ENCODE data around the gene TRAPPC2. TPM values are rescaled to one million over a fixed set of nuclear protein-coding genes. Genes with fewer than 3 reads are reported as not detected.
"Not testable (repeated sequence)": the region's sequence is repeated elsewhere in the genome, so short reads cannot be mapped to it uniquely, and the experiment has no call there.

Gene TRAPPC2
- total and polyA plus RNA-seq, 9 of the 15 experiments (the other 6 are each of a cell fraction or from before 2014, with no cell fraction given) = 10.3 to 30.6 (median 18.6) TPM

- BruUV-seq (replicated peaks); in situ Hi-C loops (cut with MboI); H3K9me3 ChIP-seq (replicated peaks; ENCODE audit: control insufficient read depth, insufficient read depth, low read depth, low read length); H4K20me1 ChIP-seq (replicated peaks; ENCODE audit: control insufficient read depth, insufficient read depth, low read length); POLR2A ChIA-PET; ATAC-seq; H3K4me2 ChIP-seq (ENCODE audit: insufficient read depth, low read length); H3K4me3 ChIP-seq; CTCF ChIA-PET (ENCODE audit: low intra/inter-chr PET ratio); FAIRE-seq; H3K27ac ChIP-seq (ENCODE audit: extremely low read depth, low read depth, low read length); H3K9ac ChIP-seq (ENCODE audit: insufficient read depth in 1 of 2, low read depth in 2 of 2, low read length in 2 of 2); H2AFZ ChIP-seq (ENCODE audit: low read depth, low read length); DNase-seq (ENCODE audit: extremely low read depth in 1 of 4, low spot score in 3 of 4); H3K27me3 ChIP-seq (ENCODE audit: control insufficient read depth in 2 of 2, insufficient read depth in 2 of 2, low read length in 2 of 2); H3K9me1 ChIP-seq (ENCODE audit: control insufficient read depth, insufficient read depth, low read length): not testable (repeated sequence)
- intact Hi-C loops (cut with micrococcal nuclease) = loop anchor here (5.0 kb wide), 1 partner anchor 33 kb away; no protein-coding TSS in a partner anchor
- Histone ChIP-seq H3K79me2 (ENCODE audit: control insufficient read depth, insufficient read depth, low read length) (peaks cover 51% of the 10 kb centered on the region), H3K4me1 (replicated peaks in 1 of 2; ENCODE audit: control insufficient read depth in 2 of 2, insufficient read depth in 2 of 2, low read length in 2 of 2) (peaks cover 5 to 15% of the 10 kb centered on the region in 2 experiments; a peak in 4 of 5 replicates), H3K36me3 (ENCODE audit: control insufficient read depth, insufficient read depth, low read length) (peaks cover 22% of the 10 kb centered on the region; the same call in 1 of the 3 replicates)
- TF ChIP-seq KDM1A (IDR thresholded peaks at IDR 0.05) (peak in 1 of 2 experiments; percentile 41; a peak in 2 of 4 replicates), BCOR (IDR thresholded peaks at IDR 0.05) (0 out of 2 replicates have a peak, but pooled peaks have one; percentile 53), ZNF146 (CRISPR knock-in tag; IDR thresholded peaks at IDR 0.05; ENCODE audit: unreplicated experiment) (peak; percentile 45)
- WGBS (ENCODE audit: insufficient coverage, low coverage, missing lambda C conversion rate) = no CpG with 5 or more reads among the region's 1 CpG
These were observed 3.9 kb downstream of the TRAPPC2 start for GRCh38 chrX:13730523-13730922.

DNA sequence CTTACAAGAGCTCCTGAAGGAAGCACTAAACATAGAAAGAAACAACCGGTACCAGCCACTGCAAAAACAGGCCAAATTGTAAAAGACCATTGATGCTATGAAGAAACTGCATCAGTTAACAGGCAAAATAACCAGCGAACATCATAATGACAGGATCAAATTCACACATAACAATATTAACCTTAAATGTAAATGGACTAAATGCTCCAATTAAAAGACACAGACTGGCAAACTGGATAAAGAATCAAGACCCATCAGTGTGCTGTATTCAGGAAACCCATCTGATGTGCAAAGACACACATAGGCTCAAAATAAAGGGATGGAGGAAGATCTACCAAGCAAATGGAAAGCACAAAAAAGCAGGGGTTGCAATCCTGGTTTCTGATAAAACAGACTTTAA is 7.8 kb downstream of the TRAPPC2 start:
- H2AFZ ChIP-seq (ENCODE audit: low read depth, low read length); H3K27ac ChIP-seq (ENCODE audit: extremely low read depth, low read depth, low read length); H3K27me3 ChIP-seq (ENCODE audit: control insufficient read depth in 2 of 2, insufficient read depth in 2 of 2, low read length in 2 of 2); POLR2A ChIA-PET; H3K4me1 ChIP-seq (replicated peaks in 1 of 2; ENCODE audit: control insufficient read depth in 2 of 2, insufficient read depth in 2 of 2, low read length in 2 of 2); CTCF ChIA-PET (ENCODE audit: low intra/inter-chr PET ratio); FAIRE-seq; H3K9me3 ChIP-seq (replicated peaks; ENCODE audit: control insufficient read depth, insufficient read depth, low read depth, low read length); H3K4me3 ChIP-seq; H3K4me2 ChIP-seq (ENCODE audit: insufficient read depth, low read length); H4K20me1 ChIP-seq (replicated peaks; ENCODE audit: control insufficient read depth, insufficient read depth, low read length); in situ Hi-C loops (cut with MboI); BruUV-seq (replicated peaks); H3K9me1 ChIP-seq (ENCODE audit: control insufficient read depth, insufficient read depth, low read length); H3K9ac ChIP-seq (ENCODE audit: insufficient read depth in 1 of 2, low read depth in 2 of 2, low read length in 2 of 2); intact Hi-C loops (cut with micrococcal nuclease); DNase-seq (ENCODE audit: extremely low read depth in 1 of 4, low spot score in 3 of 4); ATAC-seq: not testable (repeated sequence)
- WGBS (ENCODE audit: insufficient coverage, low coverage, missing lambda C conversion rate) = 46% methylated on average over 2 of the region's 2 CpGs
- Histone ChIP-seq H3K79me2 (ENCODE audit: control insufficient read depth, insufficient read depth, low read length) (peaks cover 37% of the 10 kb centered on the region), H3K36me3 (ENCODE audit: control insufficient read depth, insufficient read depth, low read length) (peaks cover 17% of the 10 kb centered on the region; the same call in 2 of the 3 replicates)
- TF ChIP-seq ZNF507 (tag; conservative IDR thresholded peaks at IDR 0.05) = peak; percentile 86

Data from K562 (cell line).